BE2C (cell line): ENCODE measurements around the gene IBTK.

Source experiments
- DNase-seq: peaks from one replicate; pipeline ENCODE4 v3.0.0-alpha.2; 2020
- H3K27me3 ChIP-seq: fragments of 250-450 bp; sonication (Bioruptor Pico); 2 replicates; pipeline ENCODE4 v1.5.1; 2020; ENCODE audit warnings: mild to moderate bottlenecking
- H3K36me3 ChIP-seq: fragments of 250-450 bp; sonication (Bioruptor Pico); 2 replicates; pipeline ENCODE4 v1.5.1; 2020; ENCODE audit warnings: mild to moderate bottlenecking
- H3K4me1 ChIP-seq: fragments of 250-450 bp; sonication (Bioruptor Pico); 2 replicates; pipeline ENCODE4 v1.5.1; 2020
- H3K4me3 ChIP-seq: 2 replicates; pipeline ENCODE4 v1.5.1; 2011; ENCODE audit warnings: low read depth, low read length
- H3K9me3 ChIP-seq: fragments of 250-450 bp; sonication (Bioruptor Pico); 2 replicates; pipeline ENCODE4 v1.5.1; 2020
- TF ChIP-seq, protein P1 (sequence below): IDR thresholded peaks from 2 replicates; pipeline ENCODE4 v1.5.1; 2012; ENCODE audit warnings: mild to moderate bottlenecking, low read depth, low read length

IBTK gene

DNA sequence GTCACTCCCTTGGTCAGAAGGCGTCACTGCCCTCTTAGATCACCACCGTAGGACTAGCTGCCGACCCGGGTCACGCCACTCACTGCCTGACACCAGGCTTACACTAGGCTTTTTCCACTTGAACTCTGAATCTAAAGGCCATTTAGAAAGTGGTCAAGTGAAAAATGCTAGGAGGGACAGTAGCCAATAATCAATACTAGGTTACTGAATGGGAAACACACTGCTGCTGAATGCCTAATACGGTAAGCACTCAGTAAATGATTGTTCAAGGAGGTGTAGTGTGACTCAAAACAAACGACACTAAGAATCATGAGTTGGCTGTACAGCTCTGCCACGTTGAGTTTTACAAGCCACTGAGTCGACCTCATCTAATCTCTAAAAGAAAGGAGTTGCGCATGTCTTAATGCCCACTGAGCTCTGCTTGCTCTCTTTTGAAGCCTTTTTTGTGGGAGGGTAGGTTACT, 760 bp upstream of the IBTK start:
- Histone ChIP-seq H3K4me1 (peaks cover 8% of the 10 kb centered on the region), H3K36me3 (no peaks in the 10 kb centered on the region), H3K4me3 (peak overlapping the region; percentile 89), H3K27me3 (no peaks in the 10 kb centered on the region), H3K9me3 (no peaks in the 10 kb centered on the region)
- DNase-seq: no peak
- TF ChIP-seq, protein P1, sequence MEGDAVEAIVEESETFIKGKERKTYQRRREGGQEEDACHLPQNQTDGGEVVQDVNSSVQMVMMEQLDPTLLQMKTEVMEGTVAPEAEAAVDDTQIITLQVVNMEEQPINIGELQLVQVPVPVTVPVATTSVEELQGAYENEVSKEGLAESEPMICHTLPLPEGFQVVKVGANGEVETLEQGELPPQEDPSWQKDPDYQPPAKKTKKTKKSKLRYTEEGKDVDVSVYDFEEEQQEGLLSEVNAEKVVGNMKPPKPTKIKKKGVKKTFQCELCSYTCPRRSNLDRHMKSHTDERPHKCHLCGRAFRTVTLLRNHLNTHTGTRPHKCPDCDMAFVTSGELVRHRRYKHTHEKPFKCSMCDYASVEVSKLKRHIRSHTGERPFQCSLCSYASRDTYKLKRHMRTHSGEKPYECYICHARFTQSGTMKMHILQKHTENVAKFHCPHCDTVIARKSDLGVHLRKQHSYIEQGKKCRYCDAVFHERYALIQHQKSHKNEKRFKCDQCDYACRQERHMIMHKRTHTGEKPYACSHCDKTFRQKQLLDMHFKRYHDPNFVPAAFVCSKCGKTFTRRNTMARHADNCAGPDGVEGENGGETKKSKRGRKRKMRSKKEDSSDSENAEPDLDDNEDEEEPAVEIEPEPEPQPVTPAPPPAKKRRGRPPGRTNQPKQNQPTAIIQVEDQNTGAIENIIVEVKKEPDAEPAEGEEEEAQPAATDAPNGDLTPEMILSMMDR: no peak

DNA sequence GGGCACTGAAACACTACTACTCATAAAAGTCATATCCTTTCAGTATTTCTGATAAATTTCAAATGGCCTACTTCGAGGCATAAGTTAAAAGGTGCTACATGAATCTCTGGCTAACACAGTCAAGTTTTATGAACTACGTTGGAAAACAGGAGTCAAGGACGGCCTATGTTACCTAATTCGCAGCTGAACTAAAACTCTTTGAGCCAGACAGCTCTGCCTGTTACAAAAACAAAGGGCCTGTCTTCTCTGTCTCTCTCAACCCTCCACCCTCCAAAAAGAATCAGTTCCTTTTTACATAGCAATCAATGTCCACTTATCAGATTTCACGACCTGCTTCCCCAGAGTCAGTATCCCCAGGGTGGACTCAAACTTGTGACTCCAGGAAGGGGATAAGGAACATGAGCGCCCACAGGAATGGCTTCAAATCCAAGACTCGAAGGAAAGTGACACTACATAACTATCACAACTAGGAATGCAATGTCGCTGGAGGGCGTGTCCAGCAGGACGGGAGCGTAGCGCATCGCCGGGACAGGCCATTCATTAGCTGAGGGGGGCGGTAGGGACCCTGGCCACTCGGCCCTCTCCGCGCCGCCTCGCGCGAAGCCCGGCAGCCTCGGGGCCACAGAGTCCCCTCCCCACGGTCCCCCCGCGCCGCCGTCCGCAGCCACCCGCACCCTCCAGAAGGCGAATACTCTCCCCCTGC, 591 bp downstream of the IBTK start:
- TF ChIP-seq, protein P1: no peak
- peak; percentile 74 for DNase-seq
- H3K4me3 ChIP-seq: peak overlapping the region; percentile 89
- no peaks in the 10 kb centered on the region for H3K36me3 ChIP-seq
- peaks cover 4% of the 10 kb centered on the region; the same call in 1 of the 2 replicates for H3K4me1 ChIP-seq
- no peaks in the 10 kb centered on the region for H3K27me3 ChIP-seq
- H3K9me3 ChIP-seq: no peaks in the 10 kb centered on the region

DNA sequence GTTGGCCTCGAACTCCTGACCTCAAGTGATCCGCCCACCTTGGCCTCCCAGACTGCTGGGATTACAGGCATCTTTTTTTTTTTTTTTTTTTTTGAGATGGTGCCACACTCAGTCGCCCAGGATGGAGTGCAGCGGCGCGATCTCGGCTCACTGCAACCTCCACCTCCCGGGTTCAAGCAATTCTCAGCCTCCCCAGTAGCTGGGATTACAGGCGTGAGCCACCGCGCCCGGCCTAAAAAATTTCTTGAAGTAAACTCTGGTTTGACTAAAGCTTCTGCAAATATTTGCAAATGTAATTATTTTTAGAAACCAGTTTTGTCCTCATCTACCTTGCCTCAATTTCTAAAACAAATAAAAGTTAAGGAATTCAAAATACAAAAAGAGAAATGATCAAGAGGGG, 1.2 kb downstream of the IBTK start:
- no peaks in the 10 kb centered on the region for H3K27me3 ChIP-seq
- no peak for DNase-seq
- peak overlapping the region; percentile 89 for H3K4me3 ChIP-seq
- peaks cover 4% of the 10 kb centered on the region; the same call in 1 of the 2 replicates for H3K4me1 ChIP-seq
- H3K9me3 ChIP-seq: no peaks in the 10 kb centered on the region
- TF ChIP-seq, protein P1: no peak
- H3K36me3 ChIP-seq: no peaks in the 10 kb centered on the region

DNA sequence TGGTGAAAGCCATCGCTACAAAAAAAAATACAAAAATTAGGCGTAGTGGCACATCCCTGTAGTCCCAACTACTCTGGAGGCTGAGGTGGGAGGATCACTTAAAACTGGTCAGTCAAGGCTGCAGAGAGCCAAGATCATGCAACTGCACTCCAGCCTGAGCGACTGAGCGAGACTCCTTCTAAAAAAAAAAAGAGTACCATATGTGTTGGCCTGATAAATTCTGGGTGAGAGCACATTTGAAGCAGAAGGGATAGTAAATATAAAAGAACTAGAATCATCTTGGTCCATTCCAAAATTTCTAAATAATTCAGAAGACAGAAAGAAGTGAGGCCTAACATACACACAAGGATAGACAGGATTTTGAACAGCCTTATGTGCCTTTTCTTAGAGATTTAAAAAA, 2.2 kb downstream of the IBTK start:
- DNase-seq: no peak
- Histone ChIP-seq H3K4me3 (no peak overlapping the region), H3K4me1 (peaks cover 4% of the 10 kb centered on the region; the same call in 1 of the 2 replicates), H3K36me3 (no peaks in the 10 kb centered on the region; the same call in 1 of the 2 replicates), H3K27me3 (no peaks in the 10 kb centered on the region), H3K9me3 (no peaks in the 10 kb centered on the region)
- TF ChIP-seq, protein P1: no peak

DNA sequence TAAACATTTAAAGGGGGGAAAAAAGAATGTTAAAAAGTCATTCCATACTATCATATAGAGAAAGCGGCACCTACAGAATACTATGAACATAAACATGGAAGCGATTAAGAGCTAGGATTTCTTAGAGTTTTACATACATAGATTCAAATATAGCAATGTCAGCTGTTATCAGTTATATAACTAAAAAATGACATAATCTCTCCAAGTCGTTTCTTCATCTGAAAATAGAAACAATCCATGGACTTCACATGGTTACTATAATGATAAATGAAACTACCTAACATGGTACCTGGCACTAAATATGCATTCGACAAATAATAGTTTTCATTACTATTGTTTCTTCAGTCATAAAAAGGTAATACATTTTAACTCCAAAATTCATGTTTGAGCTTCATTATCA, 3.7 kb downstream of the IBTK start:
- Histone ChIP-seq H3K4me1 (peaks cover 4% of the 10 kb centered on the region; the same call in 1 of the 2 replicates), H3K27me3 (no peaks in the 10 kb centered on the region), H3K9me3 (no peaks in the 10 kb centered on the region), H3K36me3 (no peaks in the 10 kb centered on the region; the same call in 1 of the 2 replicates), H3K4me3 (no peak overlapping the region)
- TF ChIP-seq, protein P1: no peak
- no peak for DNase-seq

DNA sequence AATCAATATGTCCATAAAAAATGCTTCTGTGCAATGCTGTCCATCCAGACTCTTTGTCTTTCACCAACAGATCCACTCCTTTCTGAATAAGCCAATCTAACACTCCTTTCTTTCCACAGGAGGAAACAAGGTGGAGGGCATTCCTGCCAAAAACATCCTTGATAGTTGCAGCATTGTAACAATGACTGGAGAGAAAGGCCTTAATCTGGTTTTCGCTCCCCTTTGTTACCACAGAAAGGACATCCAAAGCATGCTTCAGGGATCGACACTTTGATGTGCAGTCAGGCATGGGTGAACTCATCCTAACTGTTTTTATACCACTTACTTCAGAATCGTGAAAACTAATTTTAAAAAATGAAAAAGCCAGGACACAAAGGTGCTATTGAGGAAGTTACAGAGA, 7.4 kb downstream of the IBTK start:
- H3K4me3 ChIP-seq: no peak overlapping the region
- no peaks in the 10 kb centered on the region for H3K27me3 ChIP-seq
- H3K4me1 ChIP-seq: no peaks in the 10 kb centered on the region
- H3K36me3 ChIP-seq: peaks cover 14% of the 10 kb centered on the region
- TF ChIP-seq, protein P1: no peak
- DNase-seq: no peak
- H3K9me3 ChIP-seq: no peaks in the 10 kb centered on the region
